SH-SY5Y (cell line): ENCODE results near the gene CBR1.

ENCODE experiments used
- GATA2 ChIP-seq: IDR thresholded peaks from 2 replicates; pipeline ENCODE4 v1.6.1; 2011; ENCODE audit warnings: mild to moderate bottlenecking, low read depth, low read length
- GATA3 ChIP-seq: IDR thresholded peaks from 2 replicates; pipeline ENCODE4 v1.6.1; 2011; ENCODE audit warnings: low read depth, mild to moderate bottlenecking, low read length, moderate library complexity

CBR1 gene

GRCh38 chr21:36038701-36039497 lies 30.9 kb upstream of the CBR1 start:
- TF ChIP-seq GATA2 (no peak), GATA3 (no peak)

- TF ChIP-seq GATA2 (no peak), GATA3 (no peak)
These were observed 30.0 kb upstream of the CBR1 start for GRCh38 chr21:36039861-36040260.

- TF ChIP-seq GATA3 (no peak), GATA2 (no peak)
These were observed 29.4 kb upstream of the CBR1 start for GRCh38 chr21:36040389-36040788.

- TF ChIP-seq GATA2: no peak
- TF ChIP-seq GATA3: no peak
These were observed 27.9 kb upstream of the CBR1 start for GRCh38 chr21:36041910-36042309.

- TF ChIP-seq GATA2: no peak
- no peak for TF ChIP-seq GATA3
These were observed 25.8 kb upstream of the CBR1 start for GRCh38 chr21:36044056-36044455.

DNA sequence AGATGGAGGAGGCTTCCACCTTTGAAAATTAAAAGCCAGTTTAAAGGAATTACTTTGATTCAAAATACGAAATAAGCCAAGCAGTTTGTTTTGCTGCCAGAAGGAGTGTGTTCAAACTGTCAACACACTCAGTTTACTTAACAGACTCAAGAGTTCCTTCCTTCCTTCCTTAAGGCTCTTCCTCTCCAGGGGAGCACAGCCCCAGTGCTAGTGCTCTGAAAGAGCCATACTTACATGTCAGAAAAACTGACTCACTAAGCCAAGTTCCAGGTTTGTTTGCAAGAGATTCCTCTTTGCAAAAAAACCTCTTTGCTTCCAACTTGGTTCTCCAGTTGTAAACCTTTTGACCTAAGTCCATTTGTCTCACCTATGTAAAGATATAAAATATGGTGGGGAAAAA lies 23.8 kb upstream of the CBR1 start:
- TF ChIP-seq GATA3: no peak
- TF ChIP-seq GATA2: no peak

GRCh38 chr21:36047139-36047538 lies 22.7 kb upstream of the CBR1 start:
- TF ChIP-seq GATA3: no peak
- no peak for TF ChIP-seq GATA2

DNA sequence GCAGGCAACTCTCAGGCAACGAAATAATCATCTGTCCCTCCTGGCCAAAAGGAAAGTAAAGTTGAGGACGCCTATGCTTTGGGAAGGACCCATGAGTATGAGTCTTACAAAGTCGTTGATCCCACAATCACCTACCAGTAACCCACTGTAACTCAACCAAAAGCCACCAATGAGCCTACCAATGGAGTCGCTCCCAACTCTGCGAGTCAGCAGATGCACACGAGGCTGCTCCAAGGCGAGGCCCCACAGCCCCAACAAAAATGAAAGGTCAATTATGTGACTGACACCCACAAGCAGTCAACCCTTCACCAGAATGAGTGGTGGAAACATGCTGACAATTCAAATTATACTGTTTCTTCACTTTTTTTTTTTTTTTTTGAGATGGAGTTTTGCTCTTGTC lies 21.5 kb upstream of the CBR1 start:
- TF ChIP-seq GATA3 (no peak), GATA2 (no peak)

DNA sequence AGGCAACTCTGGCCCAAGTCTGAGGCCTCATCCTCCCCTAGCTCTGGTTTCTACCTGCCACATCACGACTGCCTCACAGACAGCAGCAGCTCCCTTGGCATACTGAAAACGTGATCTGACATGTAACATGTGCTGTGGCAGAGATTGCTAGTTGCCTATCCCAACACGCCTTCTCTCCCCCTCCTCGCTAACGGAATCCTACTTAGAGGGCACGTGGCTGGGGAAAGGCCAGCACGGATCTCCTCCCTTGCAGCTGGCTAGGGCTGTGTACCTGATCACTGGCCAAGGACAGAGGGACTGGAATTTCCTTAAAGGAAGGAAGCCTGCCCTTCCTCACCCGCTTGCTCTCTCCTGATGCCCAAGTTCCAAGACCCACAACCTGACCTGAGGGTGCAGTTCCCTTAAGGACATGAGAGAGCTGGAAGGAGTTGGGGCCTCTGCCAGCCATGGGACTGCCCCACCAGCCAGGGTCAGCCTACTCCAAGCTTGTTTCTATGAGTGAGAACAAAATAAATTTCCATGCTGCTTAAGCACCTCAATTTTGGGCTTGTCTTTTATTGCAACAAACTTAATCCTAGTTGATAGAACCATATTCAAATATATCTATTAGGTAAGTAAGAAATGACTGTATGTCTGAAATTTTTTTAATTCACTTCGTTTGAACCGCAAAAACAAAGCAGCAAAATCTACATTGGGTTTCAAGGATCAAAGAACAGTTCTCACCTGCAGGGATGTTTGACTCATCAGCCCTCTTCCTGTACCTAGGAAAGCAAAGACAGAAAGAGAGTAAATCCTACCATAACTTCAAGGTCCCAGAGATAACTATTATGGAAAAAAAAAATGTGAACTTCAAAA lies 16.7 kb upstream of the CBR1 start:
- TF ChIP-seq GATA2: no peak
- TF ChIP-seq GATA3: no peak

GRCh38 chr21:36053715-36054062 lies 16.1 kb upstream of the CBR1 start:
- TF ChIP-seq GATA3: no peak
- TF ChIP-seq GATA2: no peak

DNA sequence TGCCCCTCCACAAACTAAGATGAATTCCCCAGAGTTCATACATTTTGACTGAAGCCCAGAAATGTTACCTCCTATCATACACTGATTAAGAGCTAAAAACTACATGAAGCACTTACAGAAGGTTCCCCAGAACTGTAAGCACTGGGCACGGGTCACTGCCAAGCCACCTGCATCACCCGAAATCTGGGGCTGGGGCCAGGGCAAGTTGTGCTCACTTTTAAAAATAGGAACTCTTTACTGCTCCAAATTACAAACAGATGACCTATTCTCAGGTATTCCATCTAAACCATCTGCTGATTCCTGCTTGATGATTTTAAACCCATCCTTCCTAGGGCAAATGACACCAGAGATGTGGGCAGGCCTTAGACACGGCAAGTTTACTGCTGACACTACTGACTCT lies 14.3 kb upstream of the CBR1 start:
- TF ChIP-seq GATA3 (no peak), GATA2 (no peak)

- no peak for TF ChIP-seq GATA2
- no peak for TF ChIP-seq GATA3
These were observed 10.0 kb upstream of the CBR1 start for GRCh38 chr21:36059823-36060158.

DNA sequence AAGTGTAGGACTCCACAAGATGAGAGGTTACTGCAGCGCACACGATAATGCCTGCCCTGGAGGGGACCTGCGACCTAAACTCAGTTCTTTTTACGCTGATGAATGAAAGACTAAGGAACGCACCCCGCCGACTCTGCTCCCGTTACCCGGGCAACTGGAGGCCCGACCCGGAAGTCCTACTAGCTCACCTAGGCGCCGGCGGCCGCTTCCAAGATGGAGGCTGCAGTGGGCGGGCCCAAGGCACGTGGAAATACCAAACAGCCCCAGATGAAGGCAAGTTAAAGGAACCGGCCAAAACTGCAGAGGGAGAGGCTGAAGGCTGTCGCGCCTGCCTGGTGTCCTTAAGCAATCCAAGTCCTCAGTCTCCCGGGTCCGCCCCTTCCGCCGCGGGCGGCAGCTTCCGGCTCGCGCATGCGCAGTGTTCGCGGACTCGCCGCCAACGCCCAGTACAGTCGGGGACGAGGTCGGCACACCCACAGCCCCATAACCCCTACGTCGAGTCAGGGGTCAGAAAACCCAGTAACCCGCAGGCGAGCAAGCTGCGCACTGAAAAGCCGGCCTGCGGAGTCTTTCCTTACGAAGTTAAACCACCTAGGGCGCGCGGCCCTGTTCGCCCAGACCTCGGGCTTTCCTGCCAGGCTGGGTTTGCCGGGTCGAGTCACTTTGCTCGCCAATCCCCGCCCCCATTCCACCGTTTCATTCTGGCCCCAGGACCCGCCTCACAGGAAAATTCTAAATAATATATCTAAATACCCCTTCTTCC lies 9.5 kb upstream of the CBR1 start, which contains the start of gene SETD4:
TSS of gene SETD4 (minus strand) at position 368 of the 763 bp plus-strand sequence. CDS start 1,638 bp downstream, outside the sequence.
- TF ChIP-seq GATA2 (no peak), GATA3 (no peak)

DNA sequence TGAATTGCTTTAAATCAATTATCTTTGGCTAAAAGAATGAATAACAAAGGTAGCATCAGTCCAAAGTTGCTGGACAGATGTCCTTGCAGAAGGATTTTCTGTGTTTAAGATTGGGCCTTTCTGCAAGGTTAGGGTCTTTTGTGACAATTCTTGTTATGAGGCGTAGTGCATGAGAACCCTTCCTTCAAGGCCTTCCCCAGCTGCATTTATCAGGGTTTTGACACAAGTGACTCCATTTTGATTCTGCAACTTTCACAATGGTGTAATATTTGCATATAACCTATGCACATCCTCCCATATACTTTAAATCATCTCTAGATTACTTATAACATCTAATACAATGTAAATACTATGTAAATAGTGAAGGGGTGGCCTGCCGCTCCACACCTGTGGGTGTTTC lies 8.4 kb upstream of the CBR1 start:
- TF ChIP-seq GATA2 (no peak), GATA3 (no peak)
